ENCODE results near the gene NCOA1.

Gene NCOA1

GRCh38 chr2:24628746-24629145 lies 137.7 kb downstream of the NCOA1 start:
- Histone ChIP-seq H3K4me3 (ENCODE audit: extremely low read depth, insufficient read depth, low read length, poor library complexity, severe bottlenecking) (no peak overlapping the region), H3K36me3 (ENCODE audit: control insufficient read depth, insufficient read depth, low read length) (no peaks in the 10 kb centered on the region), H3K27ac (ENCODE audit: low read depth, low read length, severe bottlenecking) (no peak overlapping the region), H3K4me1 (ENCODE audit: control insufficient read depth, insufficient read depth, low read length, poor library complexity, severe bottlenecking) (no peaks in the 10 kb centered on the region), H3K9me3 (ENCODE audit: control insufficient read depth, low read length) (no peaks in the 10 kb centered on the region)

GRCh38 chr2:24632172-24632571 lies 141.1 kb downstream of the NCOA1 start:
- H3K27ac ChIP-seq (ENCODE audit: low read depth, low read length, severe bottlenecking), result no peak overlapping the region
- H3K4me3 ChIP-seq (ENCODE audit: extremely low read depth, insufficient read depth, low read length, poor library complexity, severe bottlenecking), result no peak overlapping the region
- no peaks in the 10 kb centered on the region for H3K36me3 ChIP-seq (ENCODE audit: control insufficient read depth, insufficient read depth, low read length)
- no peaks in the 10 kb centered on the region for H3K9me3 ChIP-seq (ENCODE audit: control insufficient read depth, low read length)
- WGBS, 2 experiments (ENCODE audit: insufficient coverage in 2 of 2), result 100% methylated on average over 1 of the region's 1 CpG; no CpG with 5 or more reads in 1 of the 2 experiments
- no peaks in the 10 kb centered on the region for H3K4me1 ChIP-seq (ENCODE audit: control insufficient read depth, insufficient read depth, low read length, poor library complexity, severe bottlenecking)

- Histone ChIP-seq H3K27ac (ENCODE audit: low read depth, low read length, severe bottlenecking) (no peak overlapping the region), H3K36me3 (ENCODE audit: control insufficient read depth, insufficient read depth, low read length) (no peaks in the 10 kb centered on the region), H3K4me1 (ENCODE audit: control insufficient read depth, insufficient read depth, low read length, poor library complexity, severe bottlenecking) (no peaks in the 10 kb centered on the region), H3K4me3 (ENCODE audit: extremely low read depth, insufficient read depth, low read length, poor library complexity, severe bottlenecking) (no peak overlapping the region), H3K9me3 (ENCODE audit: control insufficient read depth, low read length) (no peaks in the 10 kb centered on the region)
- 86 to 100% methylated on average over 1 of the region's 2 CpGs for WGBS, 2 experiments (ENCODE audit: insufficient coverage in 2 of 2)
These were observed 144.1 kb downstream of the NCOA1 start for GRCh38 chr2:24635181-24635580.

GRCh38 chr2:24638568-24638967 lies 147.5 kb downstream of the NCOA1 start:
- H3K4me3 ChIP-seq (ENCODE audit: extremely low read depth, insufficient read depth, low read length, poor library complexity, severe bottlenecking), result no peak overlapping the region
- H3K4me1 ChIP-seq (ENCODE audit: control insufficient read depth, insufficient read depth, low read length, poor library complexity, severe bottlenecking), result no peaks in the 10 kb centered on the region
- H3K9me3 ChIP-seq (ENCODE audit: control insufficient read depth, low read length), result no peaks in the 10 kb centered on the region
- no peaks in the 10 kb centered on the region for H3K36me3 ChIP-seq (ENCODE audit: control insufficient read depth, insufficient read depth, low read length)
- H3K27ac ChIP-seq (ENCODE audit: low read depth, low read length, severe bottlenecking), result no peak overlapping the region
- WGBS, 2 experiments (ENCODE audit: insufficient coverage in 2 of 2), result no CpG with 5 or more reads among the region's 1 CpG

- Histone ChIP-seq H3K4me3 (ENCODE audit: extremely low read depth, insufficient read depth, low read length, poor library complexity, severe bottlenecking) (no peak overlapping the region), H3K4me1 (ENCODE audit: control insufficient read depth, insufficient read depth, low read length, poor library complexity, severe bottlenecking) (no peaks in the 10 kb centered on the region), H3K9me3 (ENCODE audit: control insufficient read depth, low read length) (no peaks in the 10 kb centered on the region), H3K36me3 (ENCODE audit: control insufficient read depth, insufficient read depth, low read length) (no peaks in the 10 kb centered on the region), H3K27ac (ENCODE audit: low read depth, low read length, severe bottlenecking) (no peak overlapping the region)
- WGBS, 2 experiments (ENCODE audit: insufficient coverage in 2 of 2), result no CpG with 5 or more reads among the region's 1 CpG
These were observed 151.3 kb downstream of the NCOA1 start for GRCh38 chr2:24642351-24642750.

DNA sequence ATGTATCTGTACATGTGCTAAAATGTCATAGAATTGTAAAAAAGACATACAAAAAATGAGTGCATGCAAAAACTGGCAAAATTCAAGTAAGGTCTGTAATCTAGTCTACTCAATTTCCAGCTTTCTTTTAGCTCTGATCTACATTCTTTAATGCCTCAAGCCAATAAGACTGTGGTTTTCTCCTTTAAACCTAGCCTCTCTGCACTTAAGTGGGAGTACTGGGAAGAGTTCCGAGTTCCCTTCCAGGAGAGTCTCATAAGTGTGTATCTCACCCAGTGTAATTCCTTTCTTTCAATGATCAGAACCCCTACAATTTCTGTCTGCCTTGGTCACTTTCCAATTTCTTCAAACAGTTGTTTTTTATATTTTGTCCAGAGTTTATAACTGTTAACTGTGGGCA lies 152.0 kb downstream of the NCOA1 start:
- Histone ChIP-seq H3K9me3 (ENCODE audit: control insufficient read depth, low read length) (no peaks in the 10 kb centered on the region), H3K4me3 (ENCODE audit: extremely low read depth, insufficient read depth, low read length, poor library complexity, severe bottlenecking) (no peak overlapping the region), H3K27ac (ENCODE audit: low read depth, low read length, severe bottlenecking) (no peak overlapping the region), H3K4me1 (ENCODE audit: control insufficient read depth, insufficient read depth, low read length, poor library complexity, severe bottlenecking) (no peaks in the 10 kb centered on the region), H3K36me3 (ENCODE audit: control insufficient read depth, insufficient read depth, low read length) (no peaks in the 10 kb centered on the region)
- 83% methylated on average over 1 of the region's 1 CpG; no CpG with 5 or more reads in 1 of the 2 experiments for WGBS, 2 experiments (ENCODE audit: insufficient coverage in 2 of 2)

DNA sequence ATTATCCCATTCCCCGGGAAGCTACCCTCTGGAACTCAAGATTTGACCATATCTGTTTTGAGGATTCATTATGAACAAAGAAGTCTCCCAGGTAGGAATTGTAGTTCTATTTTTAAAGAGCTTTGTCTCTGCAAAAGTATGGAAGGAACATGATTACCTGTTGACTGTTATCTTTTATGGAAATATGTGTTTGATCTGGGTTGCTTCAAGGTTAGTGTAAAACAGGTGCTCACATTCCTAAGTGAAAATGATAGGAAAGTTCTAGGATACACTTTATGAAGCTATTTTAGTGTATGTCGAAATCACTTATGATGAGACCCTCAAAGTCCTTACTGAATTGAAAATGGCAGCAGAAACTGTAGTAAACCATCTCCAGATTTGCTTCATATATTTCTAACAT lies 153.0 kb downstream of the NCOA1 start:
- Histone ChIP-seq H3K4me3 (ENCODE audit: extremely low read depth, insufficient read depth, low read length, poor library complexity, severe bottlenecking) (no peak overlapping the region), H3K4me1 (ENCODE audit: control insufficient read depth, insufficient read depth, low read length, poor library complexity, severe bottlenecking) (no peaks in the 10 kb centered on the region), H3K9me3 (ENCODE audit: control insufficient read depth, low read length) (no peaks in the 10 kb centered on the region), H3K27ac (ENCODE audit: low read depth, low read length, severe bottlenecking) (no peak overlapping the region), H3K36me3 (ENCODE audit: control insufficient read depth, insufficient read depth, low read length) (no peaks in the 10 kb centered on the region)
- 80% methylated on average over 1 of the region's 2 CpGs; no CpG with 5 or more reads in 1 of the 2 experiments for WGBS, 2 experiments (ENCODE audit: insufficient coverage in 2 of 2)

GRCh38 chr2:24650997-24651642 lies 160.1 kb downstream of the NCOA1 start:
- no peaks in the 10 kb centered on the region for H3K4me1 ChIP-seq (ENCODE audit: control insufficient read depth, insufficient read depth, low read length, poor library complexity, severe bottlenecking)

DNA sequence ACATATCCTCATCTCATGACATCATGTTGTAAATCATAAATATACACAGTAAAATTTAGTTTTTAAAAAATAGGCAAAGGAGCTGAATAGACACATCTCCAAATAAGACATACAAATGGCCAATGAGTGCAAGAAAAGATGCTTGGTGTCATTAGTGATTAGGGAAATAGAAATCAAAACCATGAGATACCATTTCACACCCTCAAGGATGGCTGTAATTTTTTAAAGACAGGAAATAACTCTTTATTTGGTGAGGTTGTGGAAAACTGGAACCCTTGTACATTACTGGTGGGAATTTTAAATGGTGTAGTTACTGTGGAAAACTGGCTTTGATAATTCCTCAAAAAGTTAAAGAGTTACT lies 160.6 kb downstream of the NCOA1 start:
- H3K27ac ChIP-seq (ENCODE audit: low read depth, low read length, severe bottlenecking), result no peak overlapping the region
- H3K4me3 ChIP-seq (ENCODE audit: extremely low read depth, insufficient read depth, low read length, poor library complexity, severe bottlenecking), result no peak overlapping the region
- no peaks in the 10 kb centered on the region for H3K36me3 ChIP-seq (ENCODE audit: control insufficient read depth, insufficient read depth, low read length)
- no peaks in the 10 kb centered on the region for H3K4me1 ChIP-seq (ENCODE audit: control insufficient read depth, insufficient read depth, low read length, poor library complexity, severe bottlenecking)
- H3K9me3 ChIP-seq (ENCODE audit: control insufficient read depth, low read length), result no peaks in the 10 kb centered on the region

More at GRCh38 chr2:24650997-24651642, 160.1 kb downstream of the NCOA1 start:
- no peak overlapping the region for H3K27ac ChIP-seq (ENCODE audit: low read depth, low read length, severe bottlenecking)
- H3K4me3 ChIP-seq (ENCODE audit: extremely low read depth, insufficient read depth, low read length, poor library complexity, severe bottlenecking), result no peak overlapping the region
- no peaks in the 10 kb centered on the region for H3K9me3 ChIP-seq (ENCODE audit: control insufficient read depth, low read length)
- H3K36me3 ChIP-seq (ENCODE audit: control insufficient read depth, insufficient read depth, low read length), result no peaks in the 10 kb centered on the region

- no peak overlapping the region for H3K27ac ChIP-seq (ENCODE audit: low read depth, low read length, severe bottlenecking)
- H3K4me1 ChIP-seq (ENCODE audit: control insufficient read depth, insufficient read depth, low read length, poor library complexity, severe bottlenecking), result no peaks in the 10 kb centered on the region
- no peaks in the 10 kb centered on the region for H3K36me3 ChIP-seq (ENCODE audit: control insufficient read depth, insufficient read depth, low read length)
- WGBS, 2 experiments (ENCODE audit: insufficient coverage in 2 of 2), result 100% methylated on average over 1 of the region's 3 CpGs
- no peak overlapping the region for H3K4me3 ChIP-seq (ENCODE audit: extremely low read depth, insufficient read depth, low read length, poor library complexity, severe bottlenecking)
- no peaks in the 10 kb centered on the region for H3K9me3 ChIP-seq (ENCODE audit: control insufficient read depth, low read length)
These were observed 161.5 kb downstream of the NCOA1 start for GRCh38 chr2:24652265-24653182.

GRCh38 chr2:24657818-24658217 lies 166.8 kb downstream of the NCOA1 start:
- WGBS, 2 experiments (ENCODE audit: insufficient coverage in 2 of 2), result 50% methylated on average over 1 of the region's 2 CpGs; no CpG with 5 or more reads in 1 of the 2 experiments
- Histone ChIP-seq H3K36me3 (ENCODE audit: control insufficient read depth, insufficient read depth, low read length) (no peaks in the 10 kb centered on the region), H3K9me3 (ENCODE audit: control insufficient read depth, low read length) (no peaks in the 10 kb centered on the region), H3K4me1 (ENCODE audit: control insufficient read depth, insufficient read depth, low read length, poor library complexity, severe bottlenecking) (no peaks in the 10 kb centered on the region), H3K27ac (ENCODE audit: low read depth, low read length, severe bottlenecking) (no peak overlapping the region), H3K4me3 (ENCODE audit: extremely low read depth, insufficient read depth, low read length, poor library complexity, severe bottlenecking) (no peak overlapping the region)
